HG03575 (cell line): Measurements from ENCODE around the gene PLIN3.
"Not testable (repeated sequence)": the region's sequence is repeated elsewhere in the genome, so short reads cannot be mapped to it uniquely, and the experiment has no call there.

ENCODE experiments used
- ATAC-seq: cut with Tn5 transposase; IDR thresholded peaks from one replicate; pipeline ENCODE4 v1.9.1; 2021; ENCODE audit not compliant: unreplicated experiment, insufficient number of reproducible peaks, low FRiP score; ENCODE audit errors: extremely low read depth

Gene PLIN3

GRCh38 chr19:4897146-4897545 is 29.7 kb upstream of the PLIN3 start:
- no peak for ATAC-seq

DNA sequence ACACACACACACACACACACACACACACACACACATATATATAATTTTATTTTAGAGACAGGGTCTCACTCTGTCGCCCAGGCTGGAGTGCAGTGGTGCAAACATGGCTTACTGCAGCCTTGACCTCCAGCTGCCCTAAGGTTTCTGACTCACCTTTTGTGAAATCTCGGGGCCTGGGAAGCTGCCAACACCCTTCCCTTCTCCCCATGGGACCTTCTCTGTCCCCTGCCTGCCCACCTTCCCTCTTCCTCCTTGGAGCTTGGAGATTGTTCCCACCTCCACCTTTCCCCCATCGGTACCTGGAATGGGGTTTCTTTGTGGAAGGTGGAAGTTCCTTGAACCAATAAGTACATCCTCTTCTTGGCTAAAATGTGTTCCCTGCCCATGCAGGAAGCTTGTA is 28.9 kb upstream of the PLIN3 start:
- ATAC-seq = no peak

GRCh38 chr19:4892962-4893361 is 25.5 kb upstream of the PLIN3 start:
- ATAC-seq = not testable (repeated sequence)

GRCh38 chr19:4891066-4891465 is 23.6 kb upstream of the PLIN3 start:
- ATAC-seq = no peak

DNA sequence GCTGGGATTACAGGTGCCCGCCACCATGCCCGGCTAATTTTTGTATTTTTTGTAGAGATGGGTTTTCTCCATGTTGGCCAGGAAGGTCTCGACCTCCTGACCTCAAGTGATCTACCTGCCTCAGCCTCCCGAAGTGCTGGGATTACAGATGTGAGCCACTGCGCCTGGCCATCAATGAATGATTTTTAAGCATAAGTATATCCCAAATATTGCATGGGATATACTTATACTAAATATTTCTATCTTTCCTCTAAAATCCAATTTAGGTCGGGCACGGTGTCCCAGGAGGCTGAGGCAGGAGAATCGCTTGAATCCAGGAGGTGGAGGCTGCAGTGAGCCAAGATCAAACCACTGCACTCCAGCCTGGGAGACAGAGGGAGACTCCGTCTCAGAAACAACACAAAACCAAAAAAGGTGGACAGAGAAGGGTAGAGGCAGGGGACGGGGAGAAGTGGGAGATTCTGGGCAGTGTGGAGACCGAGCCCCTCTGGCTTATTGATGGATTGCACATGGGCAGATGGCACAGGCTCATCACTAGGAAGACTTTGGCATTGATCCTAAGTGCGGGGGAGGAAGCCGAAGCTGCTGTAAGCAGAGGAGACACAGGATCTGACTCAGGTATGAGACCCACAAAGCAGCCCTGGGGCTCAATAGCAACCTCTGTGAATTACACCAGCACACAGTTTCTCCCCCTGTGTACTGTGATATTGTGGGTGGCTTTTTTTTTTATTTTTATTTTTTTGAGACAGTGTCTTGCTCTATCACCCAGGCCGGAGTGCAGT is 21.8 kb upstream of the PLIN3 start:
- no peak for ATAC-seq

- ATAC-seq = not testable (repeated sequence)
These were observed 20.3 kb upstream of the PLIN3 start for GRCh38 chr19:4887803-4888202.

DNA sequence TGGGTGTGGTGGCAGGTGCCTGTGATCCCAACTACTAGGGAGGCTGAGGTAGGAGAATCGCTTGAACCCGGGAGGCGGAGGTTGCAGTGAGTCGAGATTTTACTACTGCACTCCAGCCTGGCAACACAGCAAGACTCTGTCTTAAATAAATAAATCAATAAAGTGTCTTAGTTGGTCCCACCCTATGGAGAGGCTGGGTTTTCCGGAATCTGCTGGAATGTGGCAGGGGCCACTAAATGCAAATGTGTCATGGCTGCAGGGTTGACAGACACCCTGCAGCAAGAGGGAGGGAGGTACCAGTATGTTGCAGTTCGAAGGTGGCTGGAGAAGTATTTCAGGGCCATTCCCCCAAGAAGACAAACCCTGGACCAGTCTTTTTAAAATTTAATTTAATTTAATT is 17.5 kb upstream of the PLIN3 start:
- not testable (repeated sequence) for ATAC-seq

GRCh38 chr19:4882874-4883273 is 15.4 kb upstream of the PLIN3 start:
- ATAC-seq = not testable (repeated sequence)

DNA sequence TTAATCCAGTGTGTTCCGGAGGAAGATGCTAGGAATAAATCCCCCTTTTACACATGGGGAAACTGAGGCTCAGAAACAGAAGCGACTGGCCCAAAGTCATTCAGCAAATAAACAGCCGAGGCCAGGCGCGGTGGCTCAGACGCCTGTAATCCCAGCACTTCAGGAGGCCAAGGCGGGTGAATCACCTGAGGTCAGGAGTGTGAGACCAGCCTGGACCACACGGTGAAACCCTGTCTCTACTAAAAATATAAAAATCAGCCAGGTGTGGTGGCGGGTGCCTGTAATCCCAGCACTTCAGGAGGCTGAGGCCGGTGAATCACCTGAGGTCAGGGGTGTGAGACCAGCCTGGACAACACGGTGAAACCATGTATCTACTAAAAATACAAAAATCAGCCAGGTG is 11.6 kb upstream of the PLIN3 start:
- ATAC-seq = no peak

DNA sequence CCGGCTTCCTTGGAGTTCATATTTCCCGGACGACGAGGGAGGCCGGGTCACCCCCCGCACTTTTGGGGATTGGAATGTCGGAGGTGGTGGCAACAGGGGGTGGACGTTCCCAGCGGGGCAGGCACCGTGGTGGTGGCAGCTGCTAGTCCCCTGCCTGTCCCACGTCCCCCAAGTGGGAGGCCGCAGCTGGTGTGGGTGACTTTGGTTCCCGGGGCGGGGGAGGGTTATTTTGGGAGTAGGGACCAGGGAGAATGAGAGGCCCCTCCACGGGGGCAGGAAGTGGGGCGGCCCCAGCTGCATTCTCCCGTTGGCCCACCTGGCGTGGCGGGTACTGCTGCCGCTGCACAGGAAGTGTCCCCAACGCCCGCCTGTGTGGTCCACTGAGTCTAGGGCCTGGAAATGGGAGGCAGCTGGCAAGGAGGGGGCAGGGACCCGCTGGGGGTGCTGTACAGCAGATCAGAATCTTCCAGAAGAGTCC is 11.1 kb upstream of the PLIN3 start:
- ATAC-seq = no peak

GRCh38 chr19:4877753-4878490 is 10.5 kb upstream of the PLIN3 start:
- ATAC-seq = no peak

- no peak for ATAC-seq
These were observed 6.5 kb upstream of the PLIN3 start for GRCh38 chr19:4873930-4874329.

DNA sequence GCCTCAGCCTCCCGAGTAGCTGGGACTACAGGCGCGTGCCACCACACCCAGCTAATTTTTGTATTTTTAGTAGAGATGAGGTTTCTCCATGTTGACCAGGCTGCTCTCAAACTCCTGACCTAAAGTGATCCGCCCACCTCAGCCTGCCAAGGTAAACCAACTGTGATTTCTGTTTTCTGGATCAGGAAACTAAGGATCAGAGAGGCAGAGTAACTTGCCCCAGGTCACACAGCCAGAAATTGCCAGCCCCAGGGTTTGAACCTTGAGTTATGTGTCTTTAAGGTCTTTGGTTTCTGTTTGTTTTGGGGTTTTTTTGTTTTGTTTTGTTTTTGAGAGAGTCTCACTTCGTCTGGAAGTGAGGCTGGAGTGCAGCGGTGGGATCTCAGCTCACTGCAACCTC is 4.2 kb upstream of the PLIN3 start:
- no peak for ATAC-seq

- ATAC-seq = no peak
These were observed 2.7 kb upstream of the PLIN3 start for GRCh38 chr19:4870025-4870700.

GRCh38 chr19:4868286-4868834 is 893 bp upstream of the PLIN3 start:
- no peak for ATAC-seq

GRCh38 chr19:4866595-4867424 is 657 bp downstream of the PLIN3 start:
- no peak for ATAC-seq

GRCh38 chr19:4861147-4861546 is 6.3 kb downstream of the PLIN3 start:
- no peak for ATAC-seq

DNA sequence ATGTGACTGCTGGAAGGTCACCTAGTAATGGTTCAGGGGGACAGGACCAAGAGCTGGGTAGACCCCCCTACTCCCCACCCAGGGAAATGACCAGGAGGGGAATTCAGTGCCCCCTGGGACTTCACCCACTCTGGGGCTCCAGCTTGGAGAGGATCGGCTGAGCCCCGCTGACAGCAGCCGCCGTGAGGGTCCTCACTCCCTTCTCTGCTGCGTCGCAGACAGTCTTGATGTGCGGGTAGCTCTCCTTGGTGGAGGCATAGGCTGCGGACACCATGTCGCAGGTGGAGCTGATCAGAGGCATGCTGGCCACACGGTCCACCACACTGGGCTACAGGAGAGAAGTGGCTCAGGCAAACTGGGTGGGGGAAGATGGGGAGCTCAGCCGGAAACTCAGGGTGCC is 7.8 kb downstream of the PLIN3 start:
- ATAC-seq = no peak

DNA sequence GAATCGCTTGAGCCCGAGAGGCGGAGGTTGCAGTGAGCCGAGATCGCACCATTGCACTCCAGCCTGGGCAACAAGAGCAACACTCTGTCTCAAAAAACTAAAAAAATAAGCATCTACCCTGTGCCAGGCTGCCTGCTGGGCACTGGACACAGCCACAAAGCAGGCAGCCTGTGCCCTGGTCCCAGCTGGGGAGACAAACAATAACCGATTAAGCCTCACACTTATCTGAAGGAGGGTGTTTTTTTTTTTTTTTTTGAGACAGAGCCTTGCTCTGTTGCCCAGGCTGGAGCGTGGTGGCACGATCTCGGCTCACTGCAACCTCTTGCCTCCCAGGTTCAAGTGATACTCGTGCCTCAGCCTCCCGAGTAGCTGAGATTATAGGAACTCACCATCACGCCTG is 11.0 kb downstream of the PLIN3 start:
- not testable (repeated sequence) for ATAC-seq
